Adipocyte (in vitro differentiated cells): Measurements from ENCODE around the gene NKD2.

ENCODE experiments used
- DNase-seq: peaks from one replicate; pipeline ENCODE4 v3.0.0-alpha.2; 2015; ENCODE audit warnings: low read depth
- H3K27me3 ChIP-seq: replicated peaks from 2 replicates; pipeline ENCODE4 v1.7.0; 2013; ENCODE audit warnings: mild to moderate bottlenecking, low read length, moderate library complexity; ENCODE audit not compliant: control insufficient read depth, insufficient read depth
- H3K36me3 ChIP-seq: 2 replicates; pipeline ENCODE4 v1.7.0; 2013; ENCODE audit warnings: low read length, mild to moderate bottlenecking, moderate library complexity; ENCODE audit not compliant: control insufficient read depth, insufficient read depth, severe bottlenecking
- H3K4me1 ChIP-seq: 2 replicates; pipeline ENCODE4 v1.7.0; 2013; ENCODE audit warnings: mild to moderate bottlenecking, low read length, moderate library complexity; ENCODE audit not compliant: control insufficient read depth, insufficient read depth
- H3K4me3 ChIP-seq: 2 replicates; pipeline ENCODE4 v1.7.0; 2013; ENCODE audit warnings: mild to moderate bottlenecking, low read length, moderate library complexity
- H3K9ac ChIP-seq: 2 replicates; pipeline ENCODE4 v1.7.0; 2013; ENCODE audit warnings: mild to moderate bottlenecking, low read length, moderate library complexity
- H3K9me3 ChIP-seq: 2 replicates; pipeline ENCODE4 v1.7.0; 2013; ENCODE audit warnings: mild to moderate bottlenecking, low read length, moderate library complexity; ENCODE audit not compliant: control insufficient read depth

The NKD2 gene, protein sequence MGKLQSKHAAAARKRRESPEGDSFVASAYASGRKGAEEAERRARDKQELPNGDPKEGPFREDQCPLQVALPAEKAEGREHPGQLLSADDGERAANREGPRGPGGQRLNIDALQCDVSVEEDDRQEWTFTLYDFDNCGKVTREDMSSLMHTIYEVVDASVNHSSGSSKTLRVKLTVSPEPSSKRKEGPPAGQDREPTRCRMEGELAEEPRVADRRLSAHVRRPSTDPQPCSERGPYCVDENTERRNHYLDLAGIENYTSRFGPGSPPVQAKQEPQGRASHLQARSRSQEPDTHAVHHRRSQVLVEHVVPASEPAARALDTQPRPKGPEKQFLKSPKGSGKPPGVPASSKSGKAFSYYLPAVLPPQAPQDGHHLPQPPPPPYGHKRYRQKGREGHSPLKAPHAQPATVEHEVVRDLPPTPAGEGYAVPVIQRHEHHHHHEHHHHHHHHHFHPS

DNA sequence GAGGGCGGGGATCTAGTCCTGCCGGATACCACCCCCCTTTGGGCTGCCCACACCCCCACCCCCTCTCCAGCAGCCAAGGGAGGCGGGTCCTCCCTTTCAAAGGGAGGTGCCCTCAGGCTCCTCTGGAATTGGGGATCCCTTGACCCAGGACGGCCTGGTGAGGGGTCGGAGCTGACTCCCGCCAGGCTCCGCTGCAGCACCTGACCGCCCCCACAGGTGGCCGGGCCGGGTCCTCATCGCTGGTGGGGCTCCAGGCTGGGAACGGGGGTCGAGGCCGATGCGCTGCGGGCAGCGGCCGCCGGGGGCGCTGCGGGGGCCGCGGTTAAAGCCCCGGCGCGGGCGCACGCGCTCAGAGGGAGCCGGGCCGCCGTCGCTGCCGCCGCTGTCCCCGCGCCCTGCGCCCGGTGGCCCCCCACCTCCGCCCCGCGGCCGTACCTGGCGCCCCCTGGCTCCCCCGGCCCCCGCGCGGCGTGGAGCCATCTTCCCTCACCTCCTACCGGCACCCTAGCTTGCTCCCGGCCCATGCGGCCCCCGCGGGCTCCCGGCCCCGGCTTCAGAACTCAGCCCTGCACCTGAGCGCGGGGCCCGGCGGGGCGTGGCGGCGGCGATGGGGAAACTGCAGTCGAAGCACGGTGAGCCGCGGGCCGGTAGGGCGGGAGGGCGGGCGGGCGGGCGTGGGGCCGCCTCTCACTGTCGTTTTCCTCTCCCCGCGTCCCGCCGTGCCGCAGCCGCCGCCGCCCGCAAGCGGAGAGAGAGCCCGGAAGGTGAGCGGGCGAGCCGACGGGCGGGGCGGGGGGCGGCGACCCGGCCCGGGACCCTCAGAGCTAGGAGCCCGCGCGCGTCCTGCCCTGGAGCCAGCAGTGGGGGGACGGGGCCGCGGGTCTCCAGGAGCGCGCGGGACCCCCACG is at the start of gene NKD2:
NKD2 (plus strand) TSS at position 352 of the 908 bp plus-strand sequence; CDS start at position 608, 256 bp downstream.
- Histone ChIP-seq H3K9ac (peak within 1 kb of the TSS; percentile 58), H3K27me3 (peaks cover 58% of the 10 kb centered on the region), H3K4me1 (peaks cover 15% of the 10 kb centered on the region), H3K36me3 (peaks cover 22% of the 10 kb centered on the region), H3K9me3 (no peaks in the 10 kb centered on the region), H3K4me3 (peak within 1 kb of the TSS; percentile 79)
- peak; percentile 59 for DNase-seq

DNA sequence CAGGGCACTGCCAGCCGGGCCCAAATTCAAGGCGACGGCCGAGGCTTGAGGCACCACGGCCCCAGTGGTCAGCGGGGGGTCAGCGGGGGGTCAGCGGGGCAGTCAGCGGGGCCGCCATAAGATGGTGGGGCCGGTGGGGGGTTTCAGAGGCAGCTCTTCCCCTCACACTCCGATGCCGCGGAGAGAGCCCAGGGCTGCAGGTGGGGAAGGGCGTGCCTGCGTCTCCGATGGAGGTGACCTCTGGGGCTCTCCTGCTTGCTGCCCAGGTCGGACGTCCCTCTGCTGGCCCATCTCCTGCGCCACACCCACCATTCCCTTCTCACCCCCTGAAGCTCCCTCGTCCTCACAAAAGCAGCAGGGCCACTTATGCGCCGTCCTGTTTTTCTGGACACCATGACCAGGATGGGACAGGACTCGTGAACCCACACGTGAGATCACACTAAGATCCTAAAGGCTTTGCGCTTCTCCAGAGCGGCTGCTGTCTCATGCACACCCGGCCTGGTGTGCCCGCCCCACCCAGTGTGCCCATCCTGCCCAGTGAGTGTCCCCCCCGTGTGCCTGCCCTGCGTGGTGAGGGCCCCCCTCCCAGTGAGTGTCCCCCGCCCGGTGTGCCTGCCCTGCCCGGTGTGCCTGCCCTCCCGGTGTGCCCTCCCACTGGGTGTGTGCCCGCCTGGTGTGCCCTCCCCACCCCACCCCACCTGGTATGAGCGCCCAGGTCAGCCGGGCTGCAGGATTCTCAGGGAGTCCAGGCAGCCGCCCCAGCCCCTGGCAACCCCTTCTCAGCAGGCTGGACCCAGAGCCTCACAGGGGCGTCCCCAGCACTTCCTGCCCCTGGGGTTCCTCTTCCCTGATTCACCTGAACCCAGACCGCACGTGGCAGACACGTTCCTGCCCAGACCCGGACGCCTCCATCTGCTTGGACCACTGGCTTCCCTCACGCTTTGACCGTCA is 48.7 kb upstream of the NKD2 start:
- H3K36me3 ChIP-seq, result no peaks in the 10 kb centered on the region
- DNase-seq, result no peak
- no peak overlapping the region for H3K9ac ChIP-seq
- H3K4me3 ChIP-seq, result no peak overlapping the region
- H3K27me3 ChIP-seq, result peaks cover 34% of the 10 kb centered on the region
- no peaks in the 10 kb centered on the region for H3K9me3 ChIP-seq
- H3K4me1 ChIP-seq, result peaks cover 33% of the 10 kb centered on the region

DNA sequence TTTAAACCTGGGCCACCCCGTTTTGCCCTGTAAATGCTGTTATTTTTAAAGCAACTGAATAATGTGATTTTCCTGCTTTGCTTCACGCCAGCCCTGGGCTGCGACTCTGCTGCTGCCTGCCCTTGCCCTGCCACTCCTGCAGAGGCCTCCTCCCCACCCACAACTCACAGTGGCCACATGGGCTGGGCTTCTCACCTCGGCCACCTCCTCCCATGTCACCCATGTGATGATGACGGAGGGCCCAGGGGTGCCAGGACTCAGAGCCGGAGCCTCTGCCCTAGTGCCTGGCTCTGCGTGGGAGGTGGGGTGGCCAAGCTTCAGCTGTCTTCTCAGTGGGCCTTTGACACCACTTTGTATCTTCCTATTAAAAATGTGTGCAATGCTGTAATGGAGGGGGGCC is 48.1 kb upstream of the NKD2 start:
- no peaks in the 10 kb centered on the region for H3K9me3 ChIP-seq
- no peak overlapping the region for H3K9ac ChIP-seq
- no peak for DNase-seq
- H3K36me3 ChIP-seq, result no peaks in the 10 kb centered on the region
- no peak overlapping the region for H3K4me3 ChIP-seq
- peaks cover 34% of the 10 kb centered on the region for H3K27me3 ChIP-seq
- H3K4me1 ChIP-seq, result peaks cover 38% of the 10 kb centered on the region

DNA sequence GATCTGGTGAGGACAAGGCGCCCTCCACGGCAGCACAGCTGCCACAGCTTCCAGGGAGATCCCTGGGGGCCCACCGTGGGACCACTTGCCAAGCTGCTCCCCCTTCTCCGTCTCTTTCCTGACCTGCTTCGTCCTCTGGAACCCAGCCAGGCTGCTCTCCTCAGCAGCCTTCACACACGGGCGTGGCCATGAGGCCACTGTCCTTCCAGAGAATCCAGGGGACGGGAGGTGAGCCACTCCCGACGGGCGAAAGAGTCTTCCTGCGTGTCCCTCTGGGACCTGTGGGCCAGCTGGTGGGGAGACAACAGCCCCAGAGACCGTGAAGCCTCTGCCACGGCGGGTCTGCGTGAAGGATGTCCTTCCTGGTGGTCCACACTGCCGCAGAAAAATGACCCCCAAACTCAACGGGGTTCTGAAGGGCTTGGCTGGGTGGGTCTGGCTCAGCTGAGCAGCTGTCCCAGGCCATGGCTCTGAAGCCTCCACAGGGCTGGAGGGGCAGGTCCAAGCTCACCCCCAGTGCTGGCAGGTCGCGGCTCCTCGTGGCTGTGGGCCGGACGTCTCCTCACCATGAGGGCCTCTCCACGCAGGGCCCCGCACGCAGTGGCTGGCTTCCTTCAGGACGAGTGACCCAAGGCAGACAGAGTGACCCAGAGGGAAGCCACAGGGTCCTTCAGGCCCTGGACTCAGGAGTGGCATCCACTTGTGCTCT is 47.4 kb upstream of the NKD2 start:
- DNase-seq, result no peak
- Histone ChIP-seq H3K4me1 (peaks cover 37% of the 10 kb centered on the region), H3K4me3 (no peak overlapping the region), H3K27me3 (peaks cover 33% of the 10 kb centered on the region), H3K9ac (no peak overlapping the region), H3K9me3 (no peaks in the 10 kb centered on the region), H3K36me3 (no peaks in the 10 kb centered on the region)

DNA sequence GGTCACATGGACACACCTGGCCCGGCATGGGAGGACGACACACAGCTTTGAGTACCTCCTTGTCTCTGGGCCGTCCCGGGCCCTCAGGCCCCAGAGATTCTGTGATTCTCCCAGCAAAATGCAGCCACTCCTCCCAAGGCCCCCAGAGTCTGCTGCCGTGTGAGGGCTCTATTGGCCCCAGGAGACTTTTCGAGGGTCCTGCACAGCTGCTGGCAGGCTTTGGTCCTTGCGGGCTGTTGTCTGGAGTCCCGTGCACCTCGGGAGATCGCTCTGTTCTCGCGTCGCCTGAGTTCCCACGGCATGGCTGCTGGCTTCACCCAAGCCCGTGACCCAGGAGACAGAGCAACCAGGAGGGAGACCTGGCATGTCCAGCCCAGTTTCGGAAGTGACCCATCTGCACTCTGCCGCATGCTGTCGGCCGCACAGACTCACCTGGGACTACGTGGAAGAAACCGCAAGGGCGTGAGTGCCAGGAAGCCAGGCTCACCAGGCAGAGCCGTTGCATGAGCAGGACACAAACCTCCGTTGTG is 46.8 kb upstream of the NKD2 start:
- Histone ChIP-seq H3K9ac (no peak overlapping the region), H3K9me3 (no peaks in the 10 kb centered on the region), H3K27me3 (peaks cover 36% of the 10 kb centered on the region), H3K4me3 (no peak overlapping the region), H3K36me3 (no peaks in the 10 kb centered on the region), H3K4me1 (peaks cover 31% of the 10 kb centered on the region)
- DNase-seq, result no peak

DNA sequence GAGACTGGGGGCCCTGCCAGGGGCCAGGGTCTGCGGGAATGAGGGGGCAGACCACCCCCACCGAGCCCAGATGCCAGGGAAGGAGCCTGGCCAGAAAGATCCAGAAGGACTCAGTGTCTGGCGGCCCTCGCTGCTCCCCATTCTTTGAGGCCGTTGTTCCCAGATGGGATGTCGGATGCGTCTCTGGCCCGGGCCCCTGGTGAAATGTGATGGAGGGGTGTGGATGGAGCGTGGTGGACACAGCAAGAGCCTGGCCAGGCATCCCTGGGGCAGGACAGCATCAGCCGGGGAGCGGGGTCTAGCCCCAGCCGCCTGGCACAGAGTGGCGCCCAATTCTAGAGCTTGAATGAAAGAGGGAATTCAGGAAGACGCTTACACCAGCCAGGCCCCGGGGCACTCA is 46.2 kb upstream of the NKD2 start:
- Histone ChIP-seq H3K4me1 (peaks cover 25% of the 10 kb centered on the region), H3K27me3 (peaks cover 42% of the 10 kb centered on the region), H3K9me3 (peaks cover 4% of the 10 kb centered on the region), H3K9ac (no peak overlapping the region), H3K36me3 (no peaks in the 10 kb centered on the region), H3K4me3 (no peak overlapping the region)
- no peak for DNase-seq

DNA sequence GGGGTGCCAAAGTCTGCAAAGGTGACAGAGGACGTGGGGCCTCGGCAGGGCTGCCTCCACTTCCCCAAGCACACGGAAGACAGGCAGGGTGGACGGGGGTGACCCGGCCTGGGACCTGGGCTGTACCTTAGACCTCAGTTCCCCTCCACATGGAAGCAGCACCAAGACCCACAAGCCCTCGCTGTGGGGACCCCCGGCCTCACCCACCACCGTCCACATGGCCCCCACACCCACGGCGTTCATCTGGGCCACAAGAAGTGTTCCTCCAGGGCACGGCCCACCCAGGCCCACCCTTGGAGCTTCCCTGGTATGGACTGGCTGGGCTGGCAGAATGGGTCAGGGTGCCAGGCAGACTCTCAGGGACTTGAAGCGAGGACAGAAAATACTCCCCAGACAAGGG is 45.8 kb upstream of the NKD2 start:
- peaks cover 46% of the 10 kb centered on the region for H3K27me3 ChIP-seq

DNA sequence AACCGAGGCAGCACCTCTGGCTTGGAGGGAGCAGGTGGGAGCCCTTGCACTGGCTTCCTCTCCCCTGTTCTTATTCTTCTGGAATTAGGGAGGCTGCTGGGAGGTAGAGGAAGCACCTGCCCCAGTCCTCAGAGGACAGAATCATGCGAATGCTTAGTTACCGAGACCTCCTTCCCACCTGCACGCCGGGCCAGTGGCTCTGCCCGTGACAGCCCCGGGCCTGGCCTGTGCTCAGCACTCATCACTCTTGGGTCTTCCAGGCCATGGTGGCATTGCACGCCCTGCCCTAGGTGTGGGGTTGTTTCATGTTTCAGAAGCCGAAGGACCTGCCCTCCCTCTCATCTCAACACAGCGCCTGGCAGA is 45.3 kb upstream of the NKD2 start:
- H3K9me3 ChIP-seq, result peaks cover 4% of the 10 kb centered on the region
- DNase-seq, result no peak
- peaks cover 17% of the 10 kb centered on the region for H3K4me1 ChIP-seq
- no peaks in the 10 kb centered on the region for H3K36me3 ChIP-seq
- peaks cover 51% of the 10 kb centered on the region for H3K27me3 ChIP-seq
- H3K4me3 ChIP-seq, result no peak overlapping the region
- no peak overlapping the region for H3K9ac ChIP-seq

More for the DNA sequence above, 45.8 kb upstream of the NKD2 start:
- no peak overlapping the region for H3K4me3 ChIP-seq
- H3K4me1 ChIP-seq, result peaks cover 21% of the 10 kb centered on the region
- no peak for DNase-seq
- H3K9me3 ChIP-seq, result peaks cover 4% of the 10 kb centered on the region
- H3K36me3 ChIP-seq, result no peaks in the 10 kb centered on the region
- no peak overlapping the region for H3K9ac ChIP-seq

DNA sequence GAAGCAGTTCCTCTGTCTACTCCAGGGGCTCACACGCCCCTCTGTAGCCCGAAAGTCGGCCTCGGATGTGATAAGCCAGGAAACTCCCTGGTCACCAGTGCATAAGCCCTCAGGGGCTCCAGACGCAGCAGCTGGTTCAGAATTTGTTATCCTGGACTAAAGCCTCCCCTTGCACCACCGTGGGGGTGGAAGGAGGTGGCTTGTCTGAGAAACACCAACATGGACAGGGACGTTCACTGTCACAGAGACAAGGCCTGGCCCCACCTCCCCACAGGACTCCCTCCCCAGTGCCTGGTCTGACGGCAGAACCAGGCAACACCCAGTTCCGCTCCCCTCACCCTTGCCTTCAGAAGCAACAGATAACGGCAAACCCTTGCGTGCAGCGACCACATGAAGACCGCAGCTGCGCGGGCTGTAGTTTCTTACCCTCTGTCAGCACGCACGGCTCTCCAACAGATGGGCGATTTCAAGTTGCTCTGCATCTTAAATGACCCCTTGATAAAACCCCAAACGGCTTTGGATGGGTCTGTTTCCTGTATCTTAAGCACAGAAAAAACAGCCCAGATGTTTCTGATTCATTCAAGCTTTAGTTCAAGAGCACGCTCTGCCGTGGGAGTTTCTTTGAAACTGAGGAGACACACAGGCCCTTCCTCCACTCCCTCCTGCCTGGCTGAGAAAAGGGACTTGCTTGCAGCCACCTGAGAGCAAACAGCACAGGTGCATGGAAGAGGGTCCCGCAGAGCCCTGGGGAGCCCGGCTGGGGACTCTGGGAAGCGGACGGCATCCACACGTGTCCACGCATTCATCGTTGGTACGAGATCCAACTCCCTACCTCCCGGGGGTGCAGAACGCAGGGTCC is 44.7 kb upstream of the NKD2 start:
- no peak overlapping the region for H3K4me3 ChIP-seq
- H3K9me3 ChIP-seq, result peaks cover 4% of the 10 kb centered on the region
- peaks cover 19% of the 10 kb centered on the region for H3K4me1 ChIP-seq
- peaks cover 57% of the 10 kb centered on the region for H3K27me3 ChIP-seq
- DNase-seq, result peak; percentile 74
- H3K9ac ChIP-seq, result no peak overlapping the region
- no peaks in the 10 kb centered on the region for H3K36me3 ChIP-seq
